Epithelial cell of umbilical artery (primary cell): ENCODE results near the gene NKAPD1. TPM values are rescaled to one million over a fixed set of nuclear protein-coding genes. Genes with fewer than 3 reads are reported as not detected.

Source experiments
- total RNA-seq: library from RNA; depleted of rRNA; stranded (reverse); fragments of >200 nt; gene quantifications from 2 replicates; pipeline ENCODE4 v1.2.3, GENCODE V29; 2014

NKAPD1 gene, protein sequence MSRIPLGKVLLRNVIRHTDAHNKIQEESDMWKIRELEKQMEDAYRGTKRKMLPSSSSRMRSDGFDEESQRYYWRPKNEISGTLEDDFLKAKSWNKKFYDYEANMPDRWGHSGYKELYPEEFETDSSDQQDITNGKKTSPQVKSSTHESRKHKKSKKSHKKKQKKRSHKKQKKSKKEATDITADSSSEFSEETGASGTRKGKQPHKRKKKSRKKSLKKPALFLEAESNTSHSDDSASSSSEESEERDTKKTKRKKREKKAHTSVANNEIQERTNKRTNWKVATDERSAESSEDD
- total RNA-seq: 23.1 and 24.7 TPM in 2 replicates

DNA sequence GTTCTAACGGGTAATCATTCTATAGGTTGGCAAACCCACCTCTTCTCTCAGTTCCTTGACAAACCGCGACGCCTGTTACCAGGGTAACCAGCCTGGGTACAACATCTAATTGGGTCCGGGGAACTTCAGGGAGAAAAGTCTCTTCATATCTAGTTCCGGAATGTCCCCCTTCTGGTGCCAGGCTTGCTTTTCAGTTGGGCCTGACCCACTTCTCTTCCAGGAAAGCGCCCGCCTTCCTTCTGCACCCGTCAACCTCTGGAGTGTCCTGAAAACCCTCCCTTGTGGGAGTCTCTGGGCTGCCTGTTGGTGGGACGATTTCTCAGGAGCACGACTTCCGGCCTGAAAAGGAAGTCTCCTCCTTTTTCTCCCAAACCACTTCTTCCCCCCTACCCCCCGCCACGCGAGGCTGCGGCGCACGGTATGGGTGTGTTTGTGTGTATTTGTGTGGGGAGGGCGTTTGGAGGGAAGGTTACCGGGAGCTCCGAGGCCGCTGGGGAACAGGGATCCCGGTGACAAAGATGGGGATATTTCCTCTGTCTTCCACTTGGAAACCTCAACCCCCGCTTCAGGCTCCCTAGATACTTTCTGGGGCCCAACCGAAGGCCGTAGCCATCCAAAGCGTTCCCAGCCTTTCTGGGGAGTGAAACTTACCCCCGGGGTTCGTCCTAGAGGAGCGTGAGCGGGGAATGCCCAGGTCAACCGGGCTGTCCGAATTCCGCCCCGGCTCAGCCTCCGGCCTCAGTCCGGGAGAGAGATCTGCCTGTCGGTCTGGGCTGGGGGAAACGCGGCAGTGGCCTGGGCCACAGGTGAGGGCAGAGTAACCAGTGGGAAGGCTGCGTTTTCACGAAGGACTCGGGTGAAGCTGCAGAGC, at the start of gene NKAPD1, which contains the start of gene PIH1D2:
Gene NKAPD1 (plus strand): TSS at position 359 of the 871 bp plus-strand sequence. CDS start 1,276 bp downstream, outside the sequence.
Gene PIH1D2 (minus strand): TSS at position 77 of the 871 bp plus-strand sequence. CDS start 843 bp downstream, outside the sequence.

DNA sequence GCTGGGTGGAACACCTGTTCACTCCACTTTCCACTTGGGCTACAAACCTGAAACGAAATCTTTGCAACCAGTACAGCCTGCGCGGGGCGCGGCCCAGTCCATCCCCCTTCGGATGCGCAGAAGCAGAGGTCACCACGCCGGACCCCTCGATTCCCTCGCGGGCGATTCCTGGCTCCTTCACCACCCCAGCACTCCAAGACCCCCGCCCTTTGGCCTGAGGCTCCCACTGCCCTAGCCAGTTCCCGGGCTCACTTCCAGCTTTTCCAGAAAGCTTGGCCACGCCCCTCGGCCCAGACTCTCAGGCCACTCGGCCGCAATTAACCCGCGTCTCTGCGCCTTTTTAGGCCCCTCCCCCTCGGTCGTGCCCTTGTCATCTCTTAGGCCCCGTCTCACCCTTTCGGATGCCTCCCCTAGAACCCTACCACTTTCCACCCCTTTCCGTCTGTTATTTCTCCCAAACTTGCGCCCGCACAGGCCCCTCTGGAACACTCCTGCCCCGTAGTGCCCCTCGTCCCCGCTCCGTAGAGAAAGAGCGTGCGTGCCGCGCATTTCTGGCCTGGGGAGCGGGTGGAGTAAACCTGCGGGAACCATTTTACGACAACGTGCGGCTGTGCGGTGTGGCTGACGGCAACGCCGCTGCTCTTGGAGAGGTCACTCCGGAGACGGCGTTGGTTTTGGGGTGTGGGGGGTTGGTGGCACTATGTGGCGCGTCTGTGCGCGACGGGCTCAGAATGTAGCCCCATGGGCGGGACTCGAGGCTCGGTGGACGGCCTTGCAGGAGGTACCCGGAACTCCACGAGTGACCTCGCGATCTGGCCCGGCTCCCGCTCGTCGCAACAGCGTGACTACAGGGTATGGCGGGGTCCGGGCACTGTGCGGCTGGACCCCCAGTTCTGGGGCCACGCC, 49.1 kb upstream of the NKAPD1 start, which contains the start of gene DLAT:
Gene DLAT (plus strand): TSS at position 636 of the 906 bp plus-strand sequence. CDS start 65 bp downstream, at position 701.

DNA sequence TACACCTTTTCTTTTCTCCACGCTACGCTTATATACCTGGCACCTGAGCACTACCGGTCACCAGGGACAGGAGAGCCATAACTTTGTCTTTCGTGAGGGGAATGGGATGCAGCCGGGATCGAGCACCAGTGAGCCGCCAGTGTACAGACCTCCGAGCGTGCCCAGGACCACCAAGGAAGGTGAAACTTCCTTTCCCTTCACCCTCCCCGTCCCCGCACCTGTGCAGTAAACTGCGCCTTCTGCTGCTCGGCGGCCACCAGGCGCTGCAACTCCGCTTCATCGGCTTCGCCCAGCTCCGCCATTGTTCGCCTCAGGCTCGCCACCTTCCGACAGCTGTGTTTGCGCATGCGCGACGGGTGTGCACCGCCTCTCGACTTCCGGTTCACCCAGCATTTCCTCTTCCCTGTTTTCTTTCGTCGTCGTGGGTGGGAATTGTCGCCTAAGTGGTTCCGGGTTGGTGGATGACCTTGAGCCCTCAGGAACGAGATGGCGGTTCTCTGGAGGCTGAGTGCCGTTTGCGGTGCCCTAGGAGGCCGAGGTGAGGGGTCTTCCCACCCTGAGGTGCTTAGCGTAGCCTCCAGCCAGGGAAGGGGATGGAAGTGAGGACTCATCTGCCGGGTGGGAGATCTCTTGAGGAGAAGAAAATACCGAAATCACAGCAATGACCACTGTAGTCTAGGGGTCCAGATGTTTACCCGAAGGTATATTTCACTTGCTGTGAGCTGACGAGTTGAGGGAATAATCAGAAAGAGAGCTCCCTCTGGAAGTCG, 12.5 kb downstream of the NKAPD1 start, which contains the start of the genes SDHD and TIMM8B:
Gene SDHD (plus strand): TSS at position 452 of the 770 bp plus-strand sequence. CDS start 35 bp downstream, at position 487.
Gene TIMM8B (minus strand): TSS at position 335 of the 770 bp plus-strand sequence. CDS start 33 bp downstream, at position 302.

Other genes starting within 250 kb of the NKAPD1 start
- gene ALG9, start 202.7 kb upstream of the NKAPD1 start, total RNA-seq: 27.0 and 33.4 TPM in 2 replicates
- 2.6 and 3.8 TPM in 2 replicates for gene FDXACB1, start 195.1 kb upstream of the NKAPD1 start, total RNA-seq
- gene CFAP68, start 194.8 kb upstream of the NKAPD1 start, total RNA-seq: 0.15 and 1.6 TPM in 2 replicates
- not detected in 2 replicates for gene CRYAB, start 162.5 kb upstream of the NKAPD1 start, total RNA-seq
- not detected in 2 replicates for gene HSPB2, start 161.6 kb upstream of the NKAPD1 start, total RNA-seq
- under 0.01 and 0.61 TPM in 2 replicates for gene C11orf52, start 155.4 kb upstream of the NKAPD1 start, total RNA-seq
- gene DIXDC1, start 137.0 kb upstream of the NKAPD1 start, total RNA-seq: 26.4 and 30.5 TPM in 2 replicates
- 38.0 and 42.2 TPM in 2 replicates for gene DLAT, start 48.9 kb upstream of the NKAPD1 start, total RNA-seq
- 1.2 and 1.9 TPM in 2 replicates for gene PIH1D2, start 282 bp upstream of the NKAPD1 start, total RNA-seq
- 40.9 and 70.5 TPM in 2 replicates for gene TIMM8B, start 12.5 kb downstream of the NKAPD1 start, total RNA-seq
- 121 and 189 TPM in 2 replicates for gene SDHD, start 12.6 kb downstream of the NKAPD1 start, total RNA-seq
- gene IL18, start 89.8 kb downstream of the NKAPD1 start, total RNA-seq: not detected in 2 replicates
- 0.32 TPM in 1 of 2 replicates, not detected in the other for gene TEX12, start 93.1 kb downstream of the NKAPD1 start, total RNA-seq
- gene BCO2, start 101.2 kb downstream of the NKAPD1 start, total RNA-seq: 0.61 and 0.65 TPM in 2 replicates
- 52.0 and 59.9 TPM in 2 replicates for gene PTS, start 152.1 kb downstream of the NKAPD1 start, total RNA-seq
- gene PLET1, start 186.6 kb downstream of the NKAPD1 start, total RNA-seq: not detected in 2 replicates